Prostate gland (tissue), 2 donors: ENCODE results near the gene SERPINB1.

ENCODE experiments used
- POLR2A ChIP-seq: fragments of 450-650 bp; IDR thresholded peaks from one replicate; pipeline ENCODE4 v1.6.1; 2016; ENCODE audit warnings: antibody characterized with exemption, mild to moderate bottlenecking
- POLR2AphosphoS5 ChIP-seq: sonication (generic); formaldehyde crosslinking; IDR thresholded peaks from one replicate; pipeline ENCODE4 v1.6.1; 2017; ENCODE audit warnings: antibody characterized with exemption
- TF ChIP-seq, protein P1 (sequence below), 4 experiments: fragments of 200-600 bp in 2 of 4; fragments of 450-650 bp in 2 of 4; sonication (generic) in 2 of 4; IDR thresholded peaks; 1 replicate in 3 of 4; 2 replicates in 1 of 4; pipeline ENCODE4 v1.5.1; 2016 to 2019; ENCODE audit warnings: antibody characterized with exemption in 4 of 4, mild to moderate bottlenecking in 2 of 4, moderate library complexity in 2 of 4

- TF ChIP-seq, protein P1, sequence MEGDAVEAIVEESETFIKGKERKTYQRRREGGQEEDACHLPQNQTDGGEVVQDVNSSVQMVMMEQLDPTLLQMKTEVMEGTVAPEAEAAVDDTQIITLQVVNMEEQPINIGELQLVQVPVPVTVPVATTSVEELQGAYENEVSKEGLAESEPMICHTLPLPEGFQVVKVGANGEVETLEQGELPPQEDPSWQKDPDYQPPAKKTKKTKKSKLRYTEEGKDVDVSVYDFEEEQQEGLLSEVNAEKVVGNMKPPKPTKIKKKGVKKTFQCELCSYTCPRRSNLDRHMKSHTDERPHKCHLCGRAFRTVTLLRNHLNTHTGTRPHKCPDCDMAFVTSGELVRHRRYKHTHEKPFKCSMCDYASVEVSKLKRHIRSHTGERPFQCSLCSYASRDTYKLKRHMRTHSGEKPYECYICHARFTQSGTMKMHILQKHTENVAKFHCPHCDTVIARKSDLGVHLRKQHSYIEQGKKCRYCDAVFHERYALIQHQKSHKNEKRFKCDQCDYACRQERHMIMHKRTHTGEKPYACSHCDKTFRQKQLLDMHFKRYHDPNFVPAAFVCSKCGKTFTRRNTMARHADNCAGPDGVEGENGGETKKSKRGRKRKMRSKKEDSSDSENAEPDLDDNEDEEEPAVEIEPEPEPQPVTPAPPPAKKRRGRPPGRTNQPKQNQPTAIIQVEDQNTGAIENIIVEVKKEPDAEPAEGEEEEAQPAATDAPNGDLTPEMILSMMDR (IDR thresholded peaks at IDR 0.05): no peak
- TF ChIP-seq POLR2AphosphoS5 (no peak), POLR2A (no peak)
These were observed 19.6 kb upstream of the SERPINB1 start for GRCh38 chr6:2861060-2861821.
